GM12864 (cell line): ENCODE results near the gene TBRG4.
A peak's percentile ranks its signal among the peaks of the same experiment; 100 is the strongest.

Experiments used
- DNase-seq: peaks from one replicate; pipeline ENCODE4 v3.0.0-alpha.2; 2011; ENCODE audit warnings: low read depth
- H3K4me3 ChIP-seq: 2 replicates; pipeline ENCODE4 v1.5.1; 2011; ENCODE audit warnings: mild to moderate bottlenecking, low read depth, low read length, control low read depth
- CTCF ChIP-seq: IDR thresholded peaks from 2 replicates; pipeline ENCODE4 v1.5.1; 2011; ENCODE audit warnings: low read depth, mild to moderate bottlenecking, moderate library complexity, low read length, control low read depth, inconsistent platforms; ENCODE audit errors: missing control alignments

The TBRG4 gene

DNA sequence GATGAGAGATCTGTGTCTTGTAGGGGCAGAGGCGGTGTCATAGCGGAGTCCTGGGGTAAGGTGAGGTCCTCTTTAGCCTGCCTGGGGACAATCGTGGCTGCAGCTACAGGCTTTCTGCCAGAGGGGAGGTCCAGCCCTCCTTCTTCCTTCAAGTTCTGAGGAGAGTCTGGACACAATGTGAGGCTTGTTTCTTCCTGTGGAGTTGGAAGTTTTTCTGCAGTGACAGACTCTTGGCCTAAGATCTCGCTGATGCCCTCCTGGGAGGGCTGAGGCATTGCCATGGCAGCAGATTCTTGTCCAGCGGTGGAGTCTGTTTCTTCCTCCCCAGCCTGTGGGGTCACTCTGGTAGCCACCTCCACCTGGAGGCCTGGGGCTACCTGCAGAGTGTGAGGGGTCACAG is 27.2 kb downstream of the TBRG4 start:
- no peak for DNase-seq
- no peak for TF ChIP-seq CTCF
- H3K4me3 ChIP-seq: no peak overlapping the region

- no peak for DNase-seq
- no peak for TF ChIP-seq CTCF
- no peak overlapping the region for H3K4me3 ChIP-seq
Measured at GRCh38 chr7:45082831-45083331, 28.6 kb downstream of the TBRG4 start.

DNA sequence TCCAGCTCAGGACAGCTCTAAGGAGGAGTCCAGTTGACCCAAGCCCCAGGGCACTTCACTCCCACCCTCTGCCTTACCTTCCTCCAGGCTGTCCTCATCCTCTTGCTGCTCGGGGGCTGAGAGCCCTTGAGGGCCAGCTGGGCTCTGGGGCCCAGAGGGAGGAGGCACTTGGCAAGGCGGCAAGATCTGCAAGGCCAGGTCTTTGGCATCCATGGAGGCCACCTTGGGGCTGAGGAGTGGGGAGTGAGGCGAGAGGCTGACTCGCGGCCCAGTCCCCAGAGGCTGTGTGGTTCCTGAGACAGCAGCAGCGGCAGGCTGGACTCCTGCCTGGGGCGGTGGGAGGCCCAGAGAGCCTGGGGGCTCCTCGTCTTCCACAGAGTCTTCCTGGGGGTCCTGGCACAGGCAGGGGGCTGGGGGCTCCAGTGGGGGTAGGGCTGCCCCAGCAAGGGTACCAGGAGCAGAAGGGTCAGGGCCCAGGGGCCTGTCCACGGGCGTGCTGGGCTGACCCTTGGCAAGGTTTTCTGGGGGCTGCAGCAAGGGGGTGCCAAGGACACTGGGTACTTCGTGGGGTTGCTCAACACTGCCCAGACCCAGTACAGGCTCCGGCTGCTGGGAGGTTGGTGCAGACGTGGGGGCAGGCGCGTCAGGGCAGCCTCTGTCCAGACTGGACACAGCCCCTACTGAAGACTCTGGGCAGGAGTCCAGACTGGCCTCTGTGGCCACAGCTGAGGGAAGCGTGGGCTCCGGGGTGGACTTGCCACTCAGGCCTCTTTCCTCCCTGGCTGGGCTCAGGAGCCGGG is 29.3 kb downstream of the TBRG4 start:
- no peak overlapping the region for H3K4me3 ChIP-seq
- no peak for DNase-seq
- no peak for TF ChIP-seq CTCF

- no peak overlapping the region for H3K4me3 ChIP-seq
- DNase-seq: no peak
- TF ChIP-seq CTCF: no peak
Measured at GRCh38 chr7:45081670-45081974, 29.9 kb downstream of the TBRG4 start.

DNA sequence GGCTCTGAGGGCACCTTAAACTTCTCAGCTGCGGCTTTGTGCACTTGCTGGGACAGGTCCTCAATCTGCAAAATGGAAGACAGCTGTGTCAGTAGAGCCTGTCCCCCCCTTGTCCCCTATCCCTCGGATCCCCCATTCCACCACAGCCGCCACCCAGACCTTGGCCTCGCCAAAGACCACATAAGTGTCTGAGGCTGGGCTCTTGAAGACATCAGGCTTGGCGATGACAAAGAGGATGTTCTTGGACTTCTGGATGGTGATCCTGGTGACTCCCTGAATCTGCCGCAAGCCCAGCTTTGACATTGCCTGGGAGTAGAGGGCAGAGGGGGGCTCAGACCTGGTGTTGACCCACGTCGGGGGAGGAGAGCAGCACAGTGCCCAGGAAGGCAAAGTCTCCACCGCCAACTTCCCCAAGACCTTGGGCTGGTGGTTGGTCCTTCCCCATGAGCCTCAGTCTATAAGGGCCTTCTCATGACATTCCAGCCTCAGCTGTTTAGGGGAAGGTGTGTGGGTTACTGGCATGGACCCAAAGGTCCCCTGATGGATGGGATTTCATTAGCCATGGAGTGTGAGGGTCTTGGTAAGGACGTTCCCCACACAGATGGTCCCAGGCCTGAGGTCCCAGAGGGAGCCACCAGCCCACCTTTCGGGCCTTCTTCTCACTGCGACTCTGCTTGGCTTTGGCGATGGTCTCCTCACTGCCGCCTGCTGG is 30.4 kb downstream of the TBRG4 start:
- H3K4me3 ChIP-seq: no peak overlapping the region
- DNase-seq: no peak
- TF ChIP-seq CTCF: peak; percentile 11

DNA sequence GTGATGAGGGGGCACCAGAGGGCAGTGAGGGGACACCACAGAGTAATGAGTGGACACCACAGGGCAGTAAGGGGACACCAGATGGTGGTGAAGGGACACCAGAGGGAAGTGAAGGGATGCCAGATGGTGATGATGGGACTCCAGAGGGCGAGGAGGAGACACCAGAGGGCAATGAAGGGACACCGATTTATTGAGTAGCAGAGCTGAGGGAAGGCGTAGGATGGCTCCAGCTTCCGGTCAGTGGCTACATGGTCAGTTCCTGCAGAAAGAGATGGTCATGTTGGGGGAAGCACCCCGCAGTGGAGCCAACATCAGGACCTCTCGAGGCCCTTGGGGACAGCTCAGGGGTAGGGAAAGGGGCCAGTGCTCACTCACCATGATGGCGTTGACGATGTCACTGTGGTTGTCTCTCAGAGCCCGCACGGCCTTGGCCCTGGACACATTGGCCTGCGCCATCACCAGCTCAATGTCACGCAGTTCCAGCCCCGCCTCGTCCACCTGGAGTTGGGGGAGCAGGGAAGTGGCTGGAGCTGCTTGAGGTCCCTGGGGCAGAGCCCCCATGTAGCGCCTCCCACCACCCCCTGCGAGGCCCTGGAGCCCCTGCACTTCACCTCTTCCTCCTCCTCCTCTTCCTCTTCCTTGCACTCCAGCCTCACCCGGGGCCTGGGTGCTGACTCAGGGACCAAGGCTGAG is 31.1 kb downstream of the TBRG4 start:
- TF ChIP-seq CTCF: no peak
- DNase-seq: no peak
- H3K4me3 ChIP-seq: no peak overlapping the region
